Effector memory CD4-positive, alpha-beta T cell (primary cell): ENCODE measurements around the gene CDK6.
"Not testable (repeated sequence)": the region's sequence is repeated elsewhere in the genome, so short reads cannot be mapped to it uniquely, and the experiment has no call there.

Experiments used
- DNase-seq, 3 donors: peaks; one replicate each; pipeline ENCODE4 v3.0.0-alpha.2; 2020
- H3K27ac ChIP-seq: 2 replicates; pipeline ENCODE4 v1.7.0; 2013; ENCODE audit warnings: mild to moderate bottlenecking, low read length, moderate library complexity; ENCODE audit not compliant: insufficient read depth, poor library complexity, severe bottlenecking
- H3K27me3 ChIP-seq: replicated peaks from 2 replicates; pipeline ENCODE4 v1.7.0; 2013; ENCODE audit warnings: mild to moderate bottlenecking, low read length; ENCODE audit not compliant: insufficient read depth, control insufficient read depth, poor library complexity, severe bottlenecking
- H3K36me3 ChIP-seq: 2 replicates; pipeline ENCODE4 v1.7.0; 2013; ENCODE audit warnings: mild to moderate bottlenecking, low read length, moderate library complexity; ENCODE audit not compliant: control insufficient read depth, insufficient read depth
- H3K4me1 ChIP-seq: 2 replicates; pipeline ENCODE4 v1.7.0; 2013; ENCODE audit warnings: low read length, mild to moderate bottlenecking; ENCODE audit not compliant: control insufficient read depth, insufficient read depth, poor library complexity, severe bottlenecking
- H3K4me3 ChIP-seq: 2 replicates; pipeline ENCODE4 v1.7.0; 2013; ENCODE audit warnings: low read length, low read depth, mild to moderate bottlenecking; ENCODE audit not compliant: insufficient read depth, poor library complexity, severe bottlenecking
- H3K9me3 ChIP-seq: 2 replicates; pipeline ENCODE4 v1.7.0; 2013; ENCODE audit warnings: mild to moderate bottlenecking, low read length, moderate library complexity; ENCODE audit not compliant: control insufficient read depth

The CDK6 gene

DNA sequence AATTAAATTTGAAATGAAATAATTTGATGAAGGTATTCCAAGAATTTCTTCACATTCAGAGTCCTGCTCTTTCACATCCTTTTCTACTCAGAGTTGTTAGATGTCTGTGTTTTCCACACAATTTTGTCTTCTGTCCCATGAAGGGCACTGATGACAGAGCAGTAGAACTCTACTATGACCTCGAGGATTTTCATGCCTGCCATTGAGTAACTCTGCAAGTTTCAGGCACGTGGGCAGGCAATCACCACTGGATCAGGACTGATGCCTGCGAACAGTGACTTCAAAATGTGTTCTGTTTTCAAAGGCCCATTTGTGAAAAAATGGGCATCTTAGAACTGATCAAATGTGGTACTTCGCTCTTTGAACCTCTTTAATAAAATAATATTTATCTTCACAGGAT, 91.1 kb downstream of the CDK6 start:
- Histone ChIP-seq H3K9me3 (no peaks in the 10 kb centered on the region), H3K27ac (no peak overlapping the region), H3K4me1 (no peaks in the 10 kb centered on the region), H3K27me3 (no peaks in the 10 kb centered on the region), H3K4me3 (no peak overlapping the region), H3K36me3 (no peaks in the 10 kb centered on the region)
- no peak for DNase-seq

DNA sequence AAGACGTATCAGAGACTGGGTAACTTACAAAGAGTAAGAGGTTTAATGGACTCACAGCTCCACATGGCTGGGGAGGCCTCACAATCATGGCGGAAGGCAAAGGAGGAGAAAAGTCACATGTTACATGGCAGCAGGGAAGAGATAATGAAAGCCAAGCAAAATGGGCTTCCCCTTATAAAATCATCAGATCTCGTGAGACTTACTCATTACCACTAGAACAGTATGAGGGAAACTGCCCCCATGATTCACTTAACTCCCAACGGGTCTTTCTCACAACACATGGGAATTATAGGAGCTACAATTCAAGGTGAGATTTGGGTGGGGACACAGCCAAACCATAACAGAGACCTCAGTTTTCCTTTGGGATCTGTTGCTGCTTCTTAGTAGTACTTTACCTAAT, 92.2 kb downstream of the CDK6 start:
- not testable (repeated sequence) for H3K9me3 ChIP-seq, H3K4me1 ChIP-seq, H3K36me3 ChIP-seq, H3K27ac ChIP-seq, H3K4me3 ChIP-seq, DNase-seq, H3K27me3 ChIP-seq

DNA sequence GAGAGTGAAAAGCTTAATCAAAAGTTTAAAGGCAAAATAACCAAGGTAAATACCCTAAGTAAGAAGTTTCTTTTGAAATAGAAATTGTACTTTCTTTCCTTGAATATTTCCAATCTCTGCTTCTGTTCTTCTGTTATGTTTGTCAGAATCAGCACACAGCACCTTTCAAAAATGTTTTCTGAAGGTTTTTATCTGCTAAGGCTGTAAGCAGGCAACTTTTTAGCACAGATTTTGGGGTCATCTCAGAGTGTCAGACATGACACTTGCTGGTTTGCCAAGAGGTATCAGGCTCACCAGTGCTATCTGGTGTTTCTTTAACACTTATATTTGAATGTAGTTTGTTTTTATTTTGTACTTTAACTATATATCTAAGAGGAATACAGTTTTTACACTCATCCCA, 94.2 kb downstream of the CDK6 start:
- no peak for DNase-seq
- Histone ChIP-seq H3K36me3 (no peaks in the 10 kb centered on the region), H3K27me3 (no peaks in the 10 kb centered on the region), H3K4me1 (no peaks in the 10 kb centered on the region), H3K27ac (no peak overlapping the region), H3K9me3 (no peaks in the 10 kb centered on the region), H3K4me3 (no peak overlapping the region)

DNA sequence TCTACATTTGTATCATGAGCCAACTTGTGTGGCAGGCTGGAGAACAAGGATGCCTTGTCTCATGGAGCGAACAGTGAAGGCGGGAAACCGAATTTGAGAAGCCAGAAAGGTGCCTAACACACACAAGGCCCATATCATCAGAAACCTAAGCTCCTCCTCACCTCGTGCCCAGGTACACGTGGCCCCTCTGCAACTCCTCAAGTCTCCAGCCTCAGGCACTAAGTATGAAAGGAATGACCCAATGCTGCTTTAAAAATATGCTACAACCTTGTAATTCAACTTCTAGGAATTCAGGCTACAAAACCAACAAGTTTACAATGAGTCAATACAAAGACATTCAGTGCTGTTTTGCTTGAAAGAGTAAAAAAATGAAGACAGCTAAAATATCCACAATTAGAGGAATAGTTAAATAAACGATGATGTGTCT, 95.7 kb downstream of the CDK6 start:
- H3K4me1 ChIP-seq = no peaks in the 10 kb centered on the region

DNA sequence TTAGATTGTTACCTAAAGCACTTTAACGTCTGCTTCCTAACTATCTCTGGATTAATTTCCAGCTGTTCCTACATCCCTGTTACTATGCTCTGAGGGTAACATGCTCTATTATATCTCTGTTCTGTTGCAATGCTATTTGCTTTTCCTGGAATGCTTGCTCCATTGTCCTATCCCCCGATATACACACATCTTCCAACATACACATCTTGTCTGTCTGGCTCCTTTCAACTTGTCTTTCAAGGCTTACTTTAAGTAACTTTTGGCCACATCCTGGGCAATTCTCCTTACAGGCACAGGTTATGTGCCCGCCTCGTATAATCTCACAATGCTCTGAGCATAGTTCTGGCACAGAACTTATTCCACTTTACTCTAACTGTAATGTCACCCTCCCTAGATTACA, 96.2 kb downstream of the CDK6 start:
- H3K4me1 ChIP-seq = no peaks in the 10 kb centered on the region

More for the DNA sequence above, 95.7 kb downstream of the CDK6 start:
- Histone ChIP-seq H3K9me3 (no peaks in the 10 kb centered on the region), H3K27ac (no peak overlapping the region), H3K36me3 (no peaks in the 10 kb centered on the region), H3K27me3 (no peaks in the 10 kb centered on the region), H3K4me3 (no peak overlapping the region)
- DNase-seq = no peak

DNA sequence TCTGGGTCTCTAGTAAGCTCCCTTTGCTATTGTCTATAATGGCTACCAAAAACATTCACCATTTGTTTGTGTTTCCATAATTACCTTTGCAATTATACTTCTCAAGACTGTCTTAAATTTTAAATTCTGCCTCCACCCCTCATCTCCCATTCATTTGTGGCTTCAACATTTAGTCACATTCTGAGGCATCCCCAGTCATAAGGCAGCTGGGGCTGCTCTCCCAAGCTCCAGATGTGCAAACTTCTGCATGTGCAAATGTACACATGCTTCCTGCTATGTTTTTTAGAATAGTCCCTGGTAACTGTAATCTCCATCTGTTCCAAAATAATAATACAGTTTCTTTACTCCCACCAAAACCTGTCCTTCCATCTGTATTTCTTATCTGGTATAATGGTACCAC, 97.3 kb downstream of the CDK6 start:
- no peak for DNase-seq
- Histone ChIP-seq H3K27ac (no peak overlapping the region), H3K36me3 (no peaks in the 10 kb centered on the region), H3K9me3 (no peaks in the 10 kb centered on the region), H3K4me3 (no peak overlapping the region), H3K4me1 (no peaks in the 10 kb centered on the region), H3K27me3 (no peaks in the 10 kb centered on the region)

More for the DNA sequence above, 96.2 kb downstream of the CDK6 start:
- no peaks in the 10 kb centered on the region for H3K36me3 ChIP-seq
- no peak overlapping the region for H3K4me3 ChIP-seq
- no peaks in the 10 kb centered on the region for H3K9me3 ChIP-seq
- H3K27me3 ChIP-seq = no peaks in the 10 kb centered on the region
- no peak overlapping the region for H3K27ac ChIP-seq
- DNase-seq = no peak

DNA sequence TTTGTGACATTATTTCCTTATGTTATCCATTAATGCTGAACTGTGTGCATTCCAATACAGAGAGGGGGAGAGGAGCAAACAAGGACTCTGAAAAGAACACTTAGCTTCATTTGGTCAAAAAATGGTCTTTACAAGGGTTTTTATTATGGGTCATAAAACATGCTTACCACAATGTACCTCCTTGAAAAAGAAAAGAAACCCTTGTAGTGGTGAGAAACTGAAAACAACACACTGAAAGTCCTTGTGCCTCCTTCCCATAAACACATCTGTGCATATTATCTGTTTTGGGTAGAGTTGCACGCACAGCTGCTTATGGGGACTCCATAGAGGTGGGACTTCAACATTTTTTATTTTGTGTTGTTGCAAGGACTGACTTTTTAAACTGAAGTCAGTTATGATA, 98.7 kb downstream of the CDK6 start:
- Histone ChIP-seq H3K4me1 (no peaks in the 10 kb centered on the region), H3K9me3 (no peaks in the 10 kb centered on the region)

DNA sequence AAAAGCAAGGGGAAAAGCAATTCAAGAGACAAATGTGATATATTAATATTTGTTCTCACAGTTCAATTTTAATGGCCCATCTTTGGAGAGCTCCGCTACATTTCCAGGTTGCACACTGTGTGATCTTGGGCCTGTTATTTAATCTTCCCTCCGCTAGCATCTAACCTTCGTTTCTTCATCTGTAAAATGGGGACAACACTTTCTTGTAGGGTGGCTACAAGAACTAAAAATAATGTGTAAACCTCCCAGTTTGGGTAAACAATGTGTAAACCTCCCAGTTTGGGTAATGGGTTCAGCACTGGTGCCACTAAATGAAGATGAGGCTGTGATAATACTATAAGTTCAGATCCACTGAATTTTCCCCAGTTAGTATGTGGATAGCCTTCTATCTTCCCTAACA, 99.5 kb downstream of the CDK6 start:
- DNase-seq = no peak
- no peaks in the 10 kb centered on the region for H3K9me3 ChIP-seq
- H3K4me1 ChIP-seq = no peaks in the 10 kb centered on the region
- no peaks in the 10 kb centered on the region for H3K27me3 ChIP-seq
- H3K4me3 ChIP-seq = no peak overlapping the region
- no peaks in the 10 kb centered on the region for H3K36me3 ChIP-seq
- no peak overlapping the region for H3K27ac ChIP-seq

More for the DNA sequence above, 98.7 kb downstream of the CDK6 start:
- Histone ChIP-seq H3K36me3 (no peaks in the 10 kb centered on the region), H3K27ac (no peak overlapping the region), H3K4me3 (no peak overlapping the region), H3K27me3 (no peaks in the 10 kb centered on the region)
- DNase-seq = no peak

DNA sequence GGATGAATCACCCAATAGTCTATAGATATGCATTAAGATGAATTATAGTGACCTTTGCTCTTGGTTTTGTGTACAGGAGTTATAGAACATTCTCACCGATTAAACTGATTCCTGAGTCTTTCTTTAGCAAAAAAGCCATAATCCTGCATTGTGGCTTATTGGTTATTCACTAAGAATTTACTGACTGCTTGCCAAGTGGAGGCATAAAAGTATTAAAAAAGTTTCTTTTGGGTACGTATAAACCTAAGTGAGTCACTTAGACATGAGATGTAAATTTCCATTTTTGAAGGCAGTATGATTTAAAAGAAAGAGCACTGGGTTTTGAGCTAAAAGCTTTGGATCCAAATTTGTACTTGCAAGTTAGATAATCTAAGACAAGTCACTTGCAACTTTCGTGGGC, 100.7 kb downstream of the CDK6 start:
- H3K4me3 ChIP-seq = no peak overlapping the region
- H3K27ac ChIP-seq = no peak overlapping the region
- no peaks in the 10 kb centered on the region for H3K9me3 ChIP-seq
- H3K36me3 ChIP-seq = no peaks in the 10 kb centered on the region
- no peaks in the 10 kb centered on the region for H3K4me1 ChIP-seq
- H3K27me3 ChIP-seq = no peaks in the 10 kb centered on the region
- no peak for DNase-seq

DNA sequence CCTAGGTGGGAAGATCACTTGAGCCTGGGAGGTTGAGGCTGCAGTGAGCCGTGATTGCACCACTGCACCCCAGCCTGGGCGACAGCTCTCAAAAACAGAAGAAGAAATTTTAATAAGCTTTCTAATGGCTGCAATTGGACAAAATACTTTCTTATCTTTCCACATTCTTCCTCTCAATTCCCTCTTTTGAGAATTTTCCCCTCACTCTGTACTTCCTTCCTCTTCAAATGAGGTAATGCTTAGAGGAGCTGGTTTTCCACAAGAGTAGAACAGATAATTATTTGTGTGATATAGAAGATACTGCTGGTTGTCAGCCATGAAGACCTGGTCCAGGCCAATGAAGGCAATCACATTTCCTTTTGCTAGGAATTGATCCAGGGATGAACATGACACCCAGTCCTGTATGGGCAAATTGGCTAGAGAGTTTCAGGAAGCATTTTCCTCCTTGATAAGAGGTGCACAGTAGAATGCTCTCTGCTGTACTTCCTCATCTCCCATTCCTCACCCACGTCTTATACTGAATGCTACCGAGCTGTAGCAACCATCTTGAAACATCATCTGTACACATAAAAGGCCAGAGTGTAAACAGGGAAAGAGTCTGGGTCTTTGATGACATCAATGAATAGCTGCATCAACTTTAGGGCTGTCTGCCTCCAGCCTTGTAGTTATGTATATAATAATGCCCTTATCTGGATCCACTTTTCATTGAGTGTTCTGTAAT, 103.9 kb downstream of the CDK6 start:
- Histone ChIP-seq H3K27ac (no peak overlapping the region), H3K4me1 (no peaks in the 10 kb centered on the region), H3K4me3 (no peak overlapping the region), H3K36me3 (no peaks in the 10 kb centered on the region), H3K9me3 (no peaks in the 10 kb centered on the region), H3K27me3 (no peaks in the 10 kb centered on the region)
- DNase-seq = no peak
